Stimulated activated effector memory CD8-positive, alpha-beta T cell treated with anti-CD3 and anti-CD28 coated beads, Interleukin-12 subunit alpha, Interleukin-12 subunit beta, amount 100 ng/mL, for 72 hours (primary cell): ENCODE data around the gene SETBP1.

Experiments
- ATAC-seq: fragments of 150-1000 bp; cut with Tn5 transposase; 2 replicates; pipeline ENCODE4 v1.10.0; 2021
- DNase-seq, 2 donors: peaks; one replicate each; pipeline ENCODE4 v3.0.0; 2021 to 2022; ENCODE audit warnings: low spot score in 2 of 2
- H3K27ac Mint-ChIP-seq: one replicate; pipeline ENCODE4 v1.8.0; 2022; ENCODE audit warnings: mild to moderate bottlenecking, mixed read lengths
- H3K36me3 Mint-ChIP-seq: one replicate; pipeline ENCODE4 v1.8.0; 2022; ENCODE audit warnings: mild to moderate bottlenecking, mixed read lengths
- H3K4me1 Mint-ChIP-seq: one replicate; pipeline ENCODE4 v1.8.0; 2022; ENCODE audit warnings: mixed read lengths
- H3K4me3 Mint-ChIP-seq: one replicate; pipeline ENCODE4 v1.8.0; 2022; ENCODE audit warnings: mild to moderate bottlenecking, mixed read lengths
- H3K9me3 Mint-ChIP-seq: one replicate; pipeline ENCODE4 v1.8.0; 2022; ENCODE audit warnings: mixed read lengths

Gene SETBP1

DNA sequence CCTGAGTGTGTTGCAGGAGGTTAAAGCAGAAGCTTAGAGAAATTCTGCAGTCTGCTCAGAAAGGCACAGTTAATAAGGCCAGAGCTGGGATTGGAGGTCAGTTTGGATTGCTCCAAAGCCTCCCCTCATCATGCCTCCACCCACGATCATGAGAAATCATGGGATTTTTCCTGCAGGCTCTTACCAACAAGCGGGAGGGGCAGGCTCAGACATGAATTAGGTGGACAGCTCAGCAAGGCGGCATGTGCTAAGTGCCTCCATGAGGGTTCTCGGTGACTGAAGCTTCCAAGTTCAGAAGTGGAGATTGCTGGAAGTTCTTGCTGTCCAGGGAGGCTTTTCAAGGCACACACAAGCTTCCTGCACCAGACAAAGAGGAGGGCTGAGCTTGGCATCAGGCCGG is 163.8 kb downstream of the SETBP1 start:
- H3K4me3 Mint-ChIP-seq: no peak overlapping the region
- no peak for ATAC-seq

DNA sequence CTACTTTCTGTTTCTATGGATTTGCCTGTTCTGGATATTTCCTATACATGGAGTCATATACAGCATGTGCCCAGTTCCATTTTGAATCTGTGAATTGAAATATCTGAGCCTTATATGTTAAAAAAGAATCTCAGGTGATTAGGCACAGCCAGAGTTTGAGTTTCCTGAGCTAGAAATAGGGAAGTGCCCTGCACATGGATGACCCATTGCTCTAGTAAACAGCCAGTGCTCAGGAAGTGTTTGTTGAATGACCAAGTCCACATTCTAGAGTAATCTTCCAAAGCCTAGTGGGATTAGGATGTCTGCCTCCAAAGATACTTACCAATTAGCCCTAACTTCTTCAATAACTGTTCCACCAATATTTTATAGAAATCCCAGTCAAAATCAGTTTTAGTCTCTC is 165.8 kb downstream of the SETBP1 start:
- no peak overlapping the region for H3K4me3 Mint-ChIP-seq
- no peaks in the 10 kb centered on the region for H3K9me3 Mint-ChIP-seq
- H3K4me1 Mint-ChIP-seq: peaks cover 41% of the 10 kb centered on the region
- no peak overlapping the region for H3K27ac Mint-ChIP-seq
- H3K36me3 Mint-ChIP-seq: peaks cover 14% of the 10 kb centered on the region
- DNase-seq (no peak), ATAC-seq (no peak)

More for the DNA sequence above, 163.8 kb downstream of the SETBP1 start:
- Mint-ChIP-seq H3K4me1 (peaks cover 48% of the 10 kb centered on the region), H3K36me3 (peaks cover 14% of the 10 kb centered on the region), H3K27ac (no peak overlapping the region), H3K9me3 (no peaks in the 10 kb centered on the region)
- DNase-seq: no peak

DNA sequence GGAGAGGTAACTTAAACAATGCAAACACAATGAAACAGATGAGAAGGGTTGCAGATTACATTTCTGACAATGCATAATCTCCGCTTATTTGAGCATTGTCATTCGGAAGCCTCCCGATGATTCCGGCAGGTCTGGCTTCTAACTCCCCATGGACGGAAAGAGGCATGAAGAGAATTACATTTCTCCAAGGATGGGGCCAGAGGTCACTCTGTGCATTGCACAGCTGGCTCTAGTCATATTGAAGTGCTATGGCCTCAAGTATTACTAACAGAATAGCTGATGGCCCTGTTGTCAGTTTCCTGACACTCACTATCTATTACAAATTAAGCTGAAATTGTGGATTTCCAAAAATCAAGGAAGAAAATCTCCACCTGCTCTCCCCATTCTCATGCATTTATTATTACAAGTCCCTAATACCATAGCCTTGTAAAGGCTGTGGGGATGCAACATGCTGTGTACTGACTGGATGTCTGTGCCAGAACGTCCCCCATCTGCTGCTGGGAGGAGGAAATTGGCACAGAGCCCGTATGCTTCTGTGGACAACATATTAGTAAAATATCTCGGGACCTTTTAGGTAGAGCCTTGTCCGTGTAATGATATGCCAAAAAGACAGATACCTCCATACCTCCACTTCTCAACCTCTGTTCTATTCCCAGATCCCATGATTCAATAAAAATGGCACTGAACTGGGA is 168.1 kb downstream of the SETBP1 start:
- H3K9me3 Mint-ChIP-seq: no peaks in the 10 kb centered on the region
- H3K27ac Mint-ChIP-seq: no peak overlapping the region
- peaks cover 14% of the 10 kb centered on the region for H3K36me3 Mint-ChIP-seq
- H3K4me3 Mint-ChIP-seq: no peak overlapping the region
- H3K4me1 Mint-ChIP-seq: peaks cover 30% of the 10 kb centered on the region
- ATAC-seq (no peak), DNase-seq (no peak)

DNA sequence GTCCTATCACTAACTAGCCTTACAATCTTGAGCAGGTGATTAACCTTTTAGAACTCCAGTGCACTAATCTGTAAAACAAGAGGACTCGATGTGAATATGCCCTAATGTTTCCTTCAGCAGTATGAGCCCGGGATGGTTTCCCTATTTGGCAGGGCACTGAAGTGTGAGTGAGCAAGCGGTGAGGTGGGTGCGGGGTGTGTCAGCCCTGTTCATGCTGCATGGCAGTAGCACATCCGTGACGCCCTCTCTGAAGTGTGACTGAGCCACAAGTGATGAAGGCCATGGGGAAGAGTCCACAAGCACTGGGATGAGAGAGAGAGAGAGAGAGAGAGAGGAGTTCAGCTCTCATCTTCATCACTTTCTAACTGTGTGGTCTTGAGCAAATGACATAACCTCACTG is 168.7 kb downstream of the SETBP1 start:
- H3K36me3 Mint-ChIP-seq: peaks cover 14% of the 10 kb centered on the region
- DNase-seq (no peak), ATAC-seq (no peak)
- no peak overlapping the region for H3K27ac Mint-ChIP-seq
- peaks cover 28% of the 10 kb centered on the region for H3K4me1 Mint-ChIP-seq
- H3K9me3 Mint-ChIP-seq: no peaks in the 10 kb centered on the region
- H3K4me3 Mint-ChIP-seq: no peak overlapping the region

DNA sequence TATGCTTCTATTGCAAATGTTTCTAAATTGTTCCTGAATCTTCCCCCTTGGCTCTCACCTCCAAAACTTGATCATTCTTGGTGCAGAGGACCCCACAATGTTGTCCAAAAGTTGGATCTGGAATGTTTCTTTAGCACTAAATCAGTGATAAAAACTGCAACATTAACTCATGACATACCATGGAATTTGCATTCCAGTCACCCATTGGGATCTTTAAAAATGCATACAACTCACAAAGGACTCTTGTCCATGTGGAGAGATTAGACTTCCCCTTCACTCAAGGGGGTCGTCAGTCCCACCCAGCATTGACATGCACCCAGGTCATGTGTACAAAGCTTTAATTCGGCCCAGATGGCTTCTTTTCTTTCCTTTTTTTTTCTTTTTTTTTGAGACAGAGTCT is 169.3 kb downstream of the SETBP1 start:
- peaks cover 14% of the 10 kb centered on the region for H3K36me3 Mint-ChIP-seq
- H3K4me3 Mint-ChIP-seq: no peak overlapping the region
- H3K9me3 Mint-ChIP-seq: no peaks in the 10 kb centered on the region
- no peak for DNase-seq
- H3K27ac Mint-ChIP-seq: no peak overlapping the region
- ATAC-seq: no peak
- peaks cover 21% of the 10 kb centered on the region for H3K4me1 Mint-ChIP-seq

DNA sequence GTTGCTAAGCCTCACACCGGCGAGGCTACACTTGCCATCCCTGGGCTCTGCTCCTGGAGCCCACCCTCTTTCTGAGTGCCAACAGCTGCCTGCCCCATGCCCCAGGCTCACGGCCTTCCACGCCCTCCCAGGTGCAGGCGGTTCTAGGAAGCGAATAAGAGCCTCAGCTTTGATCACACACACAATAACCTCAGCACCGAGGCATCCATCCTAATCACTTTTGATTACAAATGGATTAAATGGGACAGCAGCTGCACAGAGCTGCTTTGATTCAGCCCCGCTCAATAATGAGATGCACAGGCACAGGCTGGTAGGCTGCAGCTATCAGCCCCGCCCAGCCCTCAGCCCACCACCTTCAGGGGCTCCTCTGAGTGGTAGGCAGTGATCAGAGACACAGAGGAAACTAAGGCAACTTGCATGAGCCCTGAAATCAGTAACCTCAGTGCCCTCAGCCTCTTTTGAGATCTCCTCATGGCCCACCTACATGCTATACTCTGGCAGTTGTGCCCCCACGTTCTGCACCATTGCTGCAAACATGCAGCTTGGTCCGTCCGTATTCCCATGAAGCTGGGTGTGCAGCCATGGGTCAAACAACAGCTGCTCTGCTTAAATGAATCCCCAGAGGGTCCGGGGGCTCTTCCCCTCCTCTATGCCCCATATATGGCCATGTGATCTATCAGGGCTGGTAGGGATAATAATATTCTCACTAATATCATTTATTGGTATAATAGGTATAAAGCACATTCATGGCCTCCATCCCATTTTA is 171.4 kb downstream of the SETBP1 start:
- Mint-ChIP-seq H3K27ac (peak overlapping the region; percentile 35), H3K36me3 (peaks cover 8% of the 10 kb centered on the region), H3K4me1 (peaks cover 20% of the 10 kb centered on the region), H3K9me3 (no peaks in the 10 kb centered on the region), H3K4me3 (no peak overlapping the region)
- DNase-seq (no peak), ATAC-seq (no peak)

DNA sequence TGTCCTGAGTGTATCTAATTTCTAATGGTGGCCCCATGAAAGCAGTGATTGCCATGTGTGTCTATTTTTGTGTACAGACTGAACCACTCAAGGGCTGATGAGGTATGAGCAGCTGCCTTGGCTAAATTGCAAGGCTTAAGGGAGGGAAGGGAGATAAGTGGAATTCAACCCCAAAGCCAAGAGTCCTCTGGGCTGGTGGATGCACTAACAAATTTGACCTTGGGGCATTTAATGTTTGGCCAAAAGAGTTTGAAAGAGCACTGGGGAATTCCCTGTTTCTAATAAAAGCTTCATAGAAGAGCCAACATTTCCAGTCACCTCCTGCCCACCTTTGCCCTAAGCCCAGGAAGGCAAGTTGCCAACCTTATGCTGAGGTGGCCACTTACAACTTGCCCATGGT is 172.1 kb downstream of the SETBP1 start:
- H3K4me3 Mint-ChIP-seq: no peak overlapping the region
- H3K4me1 Mint-ChIP-seq: peaks cover 19% of the 10 kb centered on the region
- no peaks in the 10 kb centered on the region for H3K9me3 Mint-ChIP-seq
- H3K27ac Mint-ChIP-seq: no peak overlapping the region
- ATAC-seq (no peak), DNase-seq (no peak)
- H3K36me3 Mint-ChIP-seq: peaks cover 8% of the 10 kb centered on the region

DNA sequence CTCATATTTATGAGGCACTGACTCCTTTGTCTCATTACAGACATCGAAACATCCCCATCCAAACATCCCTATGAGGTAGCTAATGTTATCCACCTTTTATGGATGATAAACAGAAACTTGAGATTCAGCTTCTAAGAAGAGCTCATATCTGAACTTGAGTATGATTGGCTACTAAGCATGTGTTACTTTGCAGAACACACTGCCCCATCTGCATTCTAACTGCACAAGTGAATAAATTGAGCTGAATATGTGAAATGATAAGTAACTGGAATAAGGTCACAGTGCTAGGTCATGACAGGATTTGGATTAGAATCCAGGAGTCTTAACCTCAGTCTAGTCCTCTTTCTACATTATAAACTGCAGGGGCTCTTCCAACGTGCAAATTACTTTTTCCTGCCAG is 172.7 kb downstream of the SETBP1 start:
- Mint-ChIP-seq H3K36me3 (peaks cover 8% of the 10 kb centered on the region), H3K4me3 (no peak overlapping the region), H3K4me1 (peaks cover 20% of the 10 kb centered on the region), H3K9me3 (no peaks in the 10 kb centered on the region), H3K27ac (no peak overlapping the region)
- ATAC-seq: no peak
- no peak for DNase-seq

DNA sequence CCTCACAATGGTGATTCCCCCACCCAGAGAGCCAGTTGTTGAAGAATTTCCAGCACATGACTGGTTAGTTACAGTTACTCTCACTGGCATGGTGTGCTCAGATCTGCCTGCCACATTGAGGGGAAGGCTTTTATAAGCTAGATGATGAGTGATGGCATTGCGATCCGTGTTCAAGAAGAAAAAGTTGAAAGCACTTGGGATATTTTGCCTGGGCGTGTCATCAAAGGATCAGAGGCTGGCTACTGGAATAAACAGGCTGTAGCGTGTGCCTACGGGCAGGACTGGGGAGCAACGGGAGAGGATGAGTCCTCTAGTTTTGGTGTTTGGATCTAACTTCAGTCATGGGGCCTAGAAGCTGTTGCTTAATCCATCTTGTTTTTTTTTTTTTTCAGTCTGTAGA is 175.0 kb downstream of the SETBP1 start:
- Mint-ChIP-seq H3K4me3 (no peak overlapping the region), H3K4me1 (peaks cover 20% of the 10 kb centered on the region), H3K36me3 (no peaks in the 10 kb centered on the region), H3K27ac (no peak overlapping the region), H3K9me3 (no peaks in the 10 kb centered on the region)
- DNase-seq: no peak
- ATAC-seq: no peak

DNA sequence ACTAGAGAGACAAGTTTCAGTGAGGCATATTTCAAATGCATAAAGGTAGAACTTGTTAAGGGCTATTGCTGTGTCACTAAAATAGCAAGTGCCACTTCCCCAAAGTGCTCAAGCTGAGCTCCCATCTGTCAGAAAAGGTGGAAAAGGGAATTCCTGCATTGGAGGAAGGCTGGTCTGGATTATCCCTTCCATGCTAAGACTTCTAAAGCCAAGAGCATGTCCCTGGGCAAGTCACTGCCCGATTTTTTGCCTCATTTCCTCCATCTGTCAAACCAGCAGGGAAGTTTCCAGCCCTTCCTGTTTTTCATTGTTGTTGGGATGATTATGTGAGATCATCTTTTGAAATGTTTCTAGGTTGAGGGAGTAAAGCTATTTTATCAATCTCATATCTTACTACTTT is 175.5 kb downstream of the SETBP1 start:
- Mint-ChIP-seq H3K36me3 (no peaks in the 10 kb centered on the region), H3K9me3 (no peaks in the 10 kb centered on the region), H3K27ac (no peak overlapping the region), H3K4me1 (peaks cover 20% of the 10 kb centered on the region), H3K4me3 (no peak overlapping the region)
- ATAC-seq (no peak), DNase-seq (no peak)

DNA sequence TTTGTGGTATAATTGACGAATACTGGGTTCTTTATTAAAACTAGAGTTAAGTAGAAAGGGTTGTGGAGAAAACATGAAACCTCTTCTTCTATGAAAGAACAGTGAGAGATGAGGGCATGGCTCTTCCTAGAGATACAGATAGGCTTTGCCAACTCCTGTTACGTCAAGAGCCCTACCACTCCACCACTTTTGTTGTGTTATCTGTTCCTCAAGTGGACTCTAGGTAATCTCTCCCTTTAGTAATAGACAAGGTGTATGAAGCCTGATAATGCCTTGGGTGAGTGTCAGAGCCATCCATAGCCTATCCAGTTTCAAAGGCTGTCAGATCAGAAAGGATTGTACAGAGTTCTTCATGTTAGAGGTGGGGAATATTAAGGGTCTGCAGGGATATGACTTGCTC is 176.4 kb downstream of the SETBP1 start:
- H3K4me1 Mint-ChIP-seq: peaks cover 14% of the 10 kb centered on the region
- ATAC-seq (no peak), DNase-seq (no peak)
- H3K36me3 Mint-ChIP-seq: no peaks in the 10 kb centered on the region
- no peaks in the 10 kb centered on the region for H3K9me3 Mint-ChIP-seq
- no peak overlapping the region for H3K4me3 Mint-ChIP-seq
- no peak overlapping the region for H3K27ac Mint-ChIP-seq

DNA sequence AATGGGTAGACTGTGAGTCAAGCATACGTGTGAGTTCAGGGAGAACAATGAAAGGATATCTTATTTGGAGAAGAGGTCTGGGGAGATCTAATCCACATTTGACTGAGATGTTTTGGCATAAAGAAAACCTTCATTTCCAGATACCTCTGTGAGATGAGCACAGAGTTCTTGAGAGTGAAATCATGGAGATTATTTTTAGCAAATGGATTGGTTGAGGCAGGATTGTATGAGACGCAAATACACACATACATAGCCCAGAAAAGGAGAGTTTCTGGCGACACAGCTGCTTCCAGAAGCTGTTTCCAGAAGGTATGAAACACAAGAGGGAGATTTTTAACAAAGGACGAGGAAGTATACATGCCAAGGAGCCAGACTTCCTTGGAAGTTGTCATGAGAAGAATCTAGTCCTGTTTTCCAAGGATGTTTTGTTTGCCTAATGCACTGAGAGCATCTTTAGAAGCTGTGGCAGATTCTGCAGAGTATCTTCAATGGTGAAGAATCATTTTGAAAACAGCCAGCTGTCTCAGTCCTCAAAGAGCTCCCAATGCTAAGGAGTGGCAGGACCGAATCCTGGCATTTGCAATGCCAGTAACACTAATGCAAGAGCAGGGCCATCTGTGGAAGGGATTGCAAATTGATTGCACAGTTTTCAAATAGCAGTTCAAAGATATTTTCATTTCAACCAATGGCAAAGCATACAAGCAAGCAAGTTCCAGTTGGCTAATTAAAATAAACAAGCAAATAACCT is 177.2 kb downstream of the SETBP1 start:
- Mint-ChIP-seq H3K36me3 (no peaks in the 10 kb centered on the region), H3K27ac (no peak overlapping the region), H3K9me3 (no peaks in the 10 kb centered on the region)

DNA sequence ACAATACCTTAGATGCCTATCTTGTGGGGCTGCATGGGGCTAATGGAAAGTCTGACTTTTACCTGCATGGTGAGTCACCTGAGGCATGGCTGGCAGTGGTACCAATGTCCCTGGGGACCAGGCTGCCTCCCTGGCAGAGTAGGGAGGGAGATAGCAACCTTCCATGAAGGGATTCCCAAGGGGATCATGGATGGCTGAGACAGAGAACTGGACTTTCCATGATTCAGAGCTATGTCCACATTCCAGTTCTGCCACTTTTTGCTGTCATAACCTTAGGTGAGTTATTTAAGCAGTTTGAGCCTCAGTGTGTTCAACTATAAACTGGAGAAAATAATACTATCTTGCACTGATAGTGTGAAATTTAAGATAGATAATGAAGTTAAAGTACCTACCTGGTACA is 178.6 kb downstream of the SETBP1 start:
- no peak for DNase-seq
- Mint-ChIP-seq H3K36me3 (no peaks in the 10 kb centered on the region), H3K27ac (no peak overlapping the region), H3K4me3 (no peak overlapping the region), H3K4me1 (peaks cover 10% of the 10 kb centered on the region), H3K9me3 (no peaks in the 10 kb centered on the region)
- ATAC-seq: no peak

More for the DNA sequence above, 177.2 kb downstream of the SETBP1 start:
- DNase-seq: no peak
- H3K4me3 Mint-ChIP-seq: no peak overlapping the region
- peaks cover 11% of the 10 kb centered on the region for H3K4me1 Mint-ChIP-seq
- no peak for ATAC-seq

DNA sequence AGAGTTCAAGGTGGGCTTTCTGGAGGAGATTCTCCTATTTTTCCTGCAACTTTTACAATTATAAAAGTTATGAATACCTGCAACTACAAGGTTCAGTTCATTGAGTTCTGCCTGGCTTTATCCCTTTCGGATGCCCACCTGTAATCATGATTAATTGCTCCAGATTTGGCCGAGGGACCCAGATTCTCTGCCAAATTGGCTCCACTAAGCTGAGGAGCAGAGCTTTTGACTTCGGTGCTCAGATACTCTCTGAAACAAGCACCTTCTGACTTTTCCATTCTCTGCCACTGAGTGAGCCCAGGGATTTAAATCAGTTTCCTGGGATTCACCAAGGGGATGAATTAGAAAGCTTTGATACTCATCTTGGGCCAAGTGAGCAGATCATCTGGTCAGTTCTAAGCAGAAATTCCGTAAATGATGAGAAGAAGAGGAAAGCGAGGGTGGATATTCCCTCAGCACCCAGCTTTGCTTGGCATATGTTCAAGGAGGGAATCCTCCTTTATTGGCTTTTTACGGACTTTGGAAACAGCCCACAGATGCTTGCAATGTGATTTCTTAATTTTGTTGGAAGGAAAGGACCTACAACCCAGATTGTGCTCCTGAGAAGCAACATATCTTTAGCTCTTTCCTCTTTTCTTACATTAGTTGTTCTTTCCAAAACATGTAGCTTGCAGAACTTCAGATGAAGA is 179.2 kb downstream of the SETBP1 start:
- DNase-seq: no peak
- Mint-ChIP-seq H3K27ac (no peak overlapping the region), H3K9me3 (no peaks in the 10 kb centered on the region), H3K36me3 (no peaks in the 10 kb centered on the region), H3K4me1 (peaks cover 12% of the 10 kb centered on the region), H3K4me3 (no peak overlapping the region)
- no peak for ATAC-seq

DNA sequence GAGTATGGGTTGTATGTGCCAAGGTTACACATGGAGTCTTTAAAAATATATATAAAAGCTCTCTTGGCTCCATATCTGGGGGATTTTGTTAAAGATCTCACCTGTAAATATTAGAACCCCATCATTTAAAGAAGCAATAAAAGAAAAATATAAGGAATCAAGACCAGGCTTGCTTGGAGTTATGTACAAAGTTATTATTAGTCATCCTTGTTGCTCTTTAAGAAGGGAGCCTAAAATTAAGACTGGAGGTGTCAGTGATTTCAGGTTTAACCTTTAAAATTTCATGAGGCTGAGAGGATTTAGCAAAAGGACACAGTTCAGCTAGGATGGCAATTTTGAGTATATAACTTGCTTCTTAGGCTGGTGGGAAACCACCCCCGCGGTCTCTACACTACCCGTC is 181.4 kb downstream of the SETBP1 start:
- no peak overlapping the region for H3K4me3 Mint-ChIP-seq
- no peak for DNase-seq
- H3K36me3 Mint-ChIP-seq: no peaks in the 10 kb centered on the region
- no peak for ATAC-seq
- H3K27ac Mint-ChIP-seq: no peak overlapping the region
- H3K4me1 Mint-ChIP-seq: peaks cover 25% of the 10 kb centered on the region
- no peaks in the 10 kb centered on the region for H3K9me3 Mint-ChIP-seq
